ENCODE measurements around the gene RPL11. TPM values are rescaled to one million over a fixed set of nuclear protein-coding genes. Genes with fewer than 3 reads are reported as not detected.

Gene RPL11
- total and polyA plus RNA-seq, 2 of the 4 experiments (the other 2 are of a cell fraction): 452 to 1,692 TPM

GRCh38 chr1:23701996-23702395 lies 10.4 kb downstream of the RPL11 start:
- 93% methylated on average over 2 of the region's 5 CpGs; no CpG with 5 or more reads in 1 of the 2 experiments for WGBS, 2 experiments (ENCODE audit: extremely low coverage in 2 of 2, insufficient read length in 1 of 2)
- H2AFZ ChIP-seq (replicated peaks; ENCODE audit: low read length, poor library complexity): no peak overlapping the region
- no peak overlapping the region for H3K18ac ChIP-seq (ENCODE audit: low read depth, low read length)
- no peak overlapping the region for H2BK5ac ChIP-seq (ENCODE audit: low read depth, low read length, poor library complexity, severe bottlenecking)
- H2BK15ac ChIP-seq (ENCODE audit: low read depth, low read length): no peak overlapping the region
- no peak overlapping the region for H3K4me3 ChIP-seq (ENCODE audit: insufficient read depth, low read depth, low read length)
- no peaks in the 10 kb centered on the region for H3K9me3 ChIP-seq (ENCODE audit: control insufficient read depth, insufficient read depth, low read length)
- no peak overlapping the region for H3K27ac ChIP-seq (ENCODE audit: insufficient read depth, low read length)
- TF ChIP-seq ELK1 (IDR thresholded peaks at IDR 0.05; ENCODE audit: borderline replicate concordance, low read depth, low read length) (no peak), CEBPB (IDR thresholded peaks at IDR 0.05; ENCODE audit: low read depth, low read length) (0 out of 2 replicates have a peak, but pooled peaks have one; percentile 45), BHLHE40 (IDR thresholded peaks at IDR 0.05; ENCODE audit: low read depth, low read length) (no peak), USF2 (IDR thresholded peaks at IDR 0.05; ENCODE audit: low read depth, low read length) (no peak), RFX5 (IDR thresholded peaks at IDR 0.05; ENCODE audit: low read depth, low read length) (no peak)
- H3K9me1 ChIP-seq (ENCODE audit: insufficient read depth, low read length): peaks cover 8% of the 10 kb centered on the region
- H2AK9ac ChIP-seq (replicated peaks; ENCODE audit: low read depth, low read length, poor library complexity): no peak overlapping the region
- no peaks in the 10 kb centered on the region for H3K27me3 ChIP-seq (ENCODE audit: control insufficient read depth, insufficient read depth, low read length)
- no TSS peak for BruUV-seq (replicated peaks)
- peaks cover 75% of the 10 kb centered on the region for H4K20me1 ChIP-seq (ENCODE audit: insufficient read depth, low read length)
- in situ Hi-C loops (cut with MboI; ENCODE audit: low sequenced_read_pairs) (no loop called here), dilution Hi-C loops (cut with HindIII; ENCODE audit: low sequenced_read_pairs, unreplicated experiment) (no loop called here), intact Hi-C loops (cut with micrococcal nuclease) (no loop called here)
- peaks cover 47% of the 10 kb centered on the region for H3K36me3 ChIP-seq (ENCODE audit: control insufficient read depth, insufficient read depth, low read length)
- no peak overlapping the region for H2BK20ac ChIP-seq (ENCODE audit: low read depth, low read length)
- H3K4me1 ChIP-seq (ENCODE audit: control insufficient read depth, insufficient read depth, low read length): no peaks in the 10 kb centered on the region
- no peak overlapping the region for H3K14ac ChIP-seq (replicated peaks; ENCODE audit: low read depth, low read length)
- H4K8ac ChIP-seq (ENCODE audit: low read depth in 2 of 2, low read length in 2 of 2): no peak overlapping the region
- ATAC-seq (ENCODE audit: low read depth): no peak
- peaks cover 21 to 73% of the 10 kb centered on the region in 2 experiments for H3K79me1 ChIP-seq (ENCODE audit: low read depth in 1 of 2, low read length in 2 of 2)
- no peak overlapping the region for H4K5ac ChIP-seq (ENCODE audit: low read depth, low read length)
- no peak overlapping the region for H3K9ac ChIP-seq (ENCODE audit: low read depth, low read length)
- no peak overlapping the region for H3K4me2 ChIP-seq (ENCODE audit: low read depth, low read length)
- CTCF ChIA-PET: no interaction called here
- no peak overlapping the region for H2AK5ac ChIP-seq (ENCODE audit: low read depth, low read length)
- no peak overlapping the region for H4K91ac ChIP-seq (ENCODE audit: insufficient read depth, low read depth, low read length)
- DNase-seq: no peak
- POLR2A ChIA-PET (ENCODE audit: unreplicated experiment): interaction anchor here (0.6 kb wide), 1 partner anchor 8 kb away, joined by 3 read pairs; no protein-coding TSS in a partner anchor
- H3K4ac ChIP-seq (ENCODE audit: low read depth, low read length): no peak overlapping the region
- H2BK120ac ChIP-seq (ENCODE audit: low read depth, low read length): no peak overlapping the region
- no peak overlapping the region for H3K23ac ChIP-seq (ENCODE audit: low read depth, low read length)
- H3K56ac ChIP-seq (ENCODE audit: extremely low read depth, insufficient read depth, low read length): no peak overlapping the region
